Astrocyte (in vitro differentiated cells and primary cell): Measurements from ENCODE around the gene IPO4.

Experiments used
- CTCF ChIP-seq: IDR thresholded peaks from 2 replicates; pipeline ENCODE4 v1.5.1; 2011; ENCODE audit warnings: low read depth, mild to moderate bottlenecking, inconsistent platforms, low read length, moderate library complexity; ENCODE audit not compliant: insufficient read depth
- EZH2 ChIP-seq: IDR thresholded peaks from 2 replicates; pipeline ENCODE4 v1.6.1; 2012; ENCODE audit warnings: mild to moderate bottlenecking, low read length, inconsistent platforms; ENCODE audit not compliant: insufficient read depth

- TF ChIP-seq CTCF (no peak), EZH2 (no peak)
These were observed 22.8 kb downstream of the IPO4 start for GRCh38 chr14:24165785-24166184.
